AG09319 (cell line): ENCODE measurements around the gene TIGD4.

ENCODE experiments used
- DNase-seq: peaks from one replicate; pipeline ENCODE4 v3.0.0-alpha.2; 2010; ENCODE audit warnings: low read depth; ENCODE audit errors: extremely low read depth
- TF ChIP-seq, protein P1 (sequence below): IDR thresholded peaks from 2 replicates; pipeline ENCODE4 v1.5.1; 2011; ENCODE audit warnings: low read depth, mild to moderate bottlenecking, inconsistent platforms, low read length, moderate library complexity

TIGD4 gene

DNA sequence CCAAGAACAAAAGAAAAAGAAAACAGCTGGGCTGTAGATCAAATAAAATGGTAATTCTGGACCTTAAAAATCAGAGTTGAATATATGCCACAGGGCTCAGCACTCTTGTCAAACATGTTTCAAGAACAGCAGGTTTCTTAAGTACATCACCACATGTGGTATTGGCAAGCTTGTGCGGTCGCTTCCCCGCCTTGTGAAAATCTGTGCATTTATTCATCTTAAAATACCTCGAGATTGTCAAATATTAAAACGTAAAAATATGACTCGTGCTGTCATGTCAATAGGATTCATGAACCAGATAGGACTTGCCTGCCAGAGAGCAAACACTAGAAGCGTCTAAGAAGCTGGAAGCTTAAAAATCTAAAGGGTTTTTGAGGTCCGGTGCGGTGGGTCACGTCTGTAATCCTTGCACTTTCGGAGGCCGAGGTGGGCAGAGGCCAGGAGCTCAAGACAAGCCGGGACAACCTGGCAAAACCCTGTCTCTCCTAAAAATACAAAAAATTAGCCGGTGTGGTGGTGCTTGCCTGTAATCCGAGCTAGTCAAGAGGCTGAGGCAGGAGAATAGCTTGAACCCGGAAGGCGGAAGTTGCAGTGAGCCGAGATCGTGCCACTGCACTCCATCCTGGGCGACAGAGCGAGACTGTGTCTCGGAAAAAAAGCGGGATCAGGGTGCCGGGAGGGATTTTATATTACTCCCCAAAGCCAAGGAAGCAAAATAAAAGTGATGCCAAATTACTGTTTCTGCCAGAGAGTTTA lies 59.6 kb downstream of the TIGD4 start:
- no peak for DNase-seq
- TF ChIP-seq, protein P1, sequence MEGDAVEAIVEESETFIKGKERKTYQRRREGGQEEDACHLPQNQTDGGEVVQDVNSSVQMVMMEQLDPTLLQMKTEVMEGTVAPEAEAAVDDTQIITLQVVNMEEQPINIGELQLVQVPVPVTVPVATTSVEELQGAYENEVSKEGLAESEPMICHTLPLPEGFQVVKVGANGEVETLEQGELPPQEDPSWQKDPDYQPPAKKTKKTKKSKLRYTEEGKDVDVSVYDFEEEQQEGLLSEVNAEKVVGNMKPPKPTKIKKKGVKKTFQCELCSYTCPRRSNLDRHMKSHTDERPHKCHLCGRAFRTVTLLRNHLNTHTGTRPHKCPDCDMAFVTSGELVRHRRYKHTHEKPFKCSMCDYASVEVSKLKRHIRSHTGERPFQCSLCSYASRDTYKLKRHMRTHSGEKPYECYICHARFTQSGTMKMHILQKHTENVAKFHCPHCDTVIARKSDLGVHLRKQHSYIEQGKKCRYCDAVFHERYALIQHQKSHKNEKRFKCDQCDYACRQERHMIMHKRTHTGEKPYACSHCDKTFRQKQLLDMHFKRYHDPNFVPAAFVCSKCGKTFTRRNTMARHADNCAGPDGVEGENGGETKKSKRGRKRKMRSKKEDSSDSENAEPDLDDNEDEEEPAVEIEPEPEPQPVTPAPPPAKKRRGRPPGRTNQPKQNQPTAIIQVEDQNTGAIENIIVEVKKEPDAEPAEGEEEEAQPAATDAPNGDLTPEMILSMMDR: no peak
